GM12878 (cell line): ENCODE data around the gene SSX7. TPM values are rescaled to one million over a fixed set of nuclear protein-coding genes. Genes with fewer than 3 reads are reported as not detected.
A peak's percentile ranks its signal among the peaks of the same experiment; 100 is the strongest.
"Not testable (repeated sequence)": the region's sequence is repeated elsewhere in the genome, so short reads cannot be mapped to it uniquely, and the experiment has no call there.

ENCODE experiments used
- ATAC-seq: fragments of 200-7000 bp; cut with Tn5 transposase; 3 replicates; pipeline ENCODE4 v1.9.1; 2020; ENCODE audit warnings: mild to moderate bottlenecking, moderate library complexity
- BruUV-seq: library from RNA; stranded (reverse); fragments of 400-500 nt; replicated peaks from 2 replicates; lab custom pipeline; 2021; lab: Mats Ljungman, UMichigan
- CTCF ChIA-PET: fragments of 300-600 bp; sonication (Branson Sonifier 250); formaldehyde crosslinking; extraction: SDS; loops from one replicate; lab custom pipeline; 2021; ENCODE audit warnings: inconsistent platforms; lab: Yijun Ruan, JAX
- POLR2A ChIA-PET: fragments of 350-600 bp; formaldehyde crosslinking; extraction: SDS; loops from one replicate; lab custom pipeline; 2021; ENCODE audit warnings: inconsistent platforms; lab: Charles Lee
- RAD21 ChIA-PET: fragments of 300-600 bp; sonication (Branson Sonifier 250); formaldehyde crosslinking; loops from one replicate; lab custom pipeline; 2023; ENCODE audit warnings: antibody characterized with exemption; ENCODE audit not compliant: unreplicated experiment; lab: Charles Lee
- SMC1A ChIA-PET: fragments of 300-600 bp; sonication (Branson Sonifier 250); formaldehyde crosslinking; loops from one replicate; lab custom pipeline; 2023; ENCODE audit not compliant: unreplicated experiment, uncharacterized antibody; lab: Charles Lee
- DNase-seq: peaks from one replicate; pipeline ENCODE4 v3.0.0-alpha.2; 2011; ENCODE audit warnings: low read depth, low spot score
- FAIRE-seq: peaks from 3 replicates; lab custom pipeline; 2011; peaks lifted over from hg19 to GRCh38; lab: Jason Lieb, UNC
- H2AFZ ChIP-seq: 2 replicates; pipeline ENCODE4 v1.6.0; 2011; ENCODE audit warnings: low read depth, low read length, control low read depth; ENCODE audit not compliant: control insufficient read depth
- H3K27ac ChIP-seq: 2 replicates; pipeline ENCODE4 v1.5.1; 2011; ENCODE audit warnings: control low read depth; ENCODE audit not compliant: control insufficient read depth, insufficient read depth
- H3K27me3 ChIP-seq, 2 experiments: replicated peaks in 1 of 2; 2 replicates each; pipeline versions ENCODE4 v1.6.0 to v1.6.1; 2011; ENCODE audit warnings: low read length in 1 of 2; ENCODE audit not compliant: control insufficient read depth in 2 of 2, insufficient read depth in 2 of 2
- H3K36me3 ChIP-seq, 2 experiments: 2 replicates each; pipeline ENCODE4 v1.5.1; 2011; ENCODE audit warnings: low read length in 1 of 2; ENCODE audit not compliant: control insufficient read depth in 2 of 2, insufficient read depth in 2 of 2
- H3K4me1 ChIP-seq: 2 replicates; pipeline ENCODE4 v1.6.1; 2011; ENCODE audit warnings: mild to moderate bottlenecking, low read length, moderate library complexity, mixed read lengths; ENCODE audit not compliant: control insufficient read depth, insufficient read depth
- H3K4me2 ChIP-seq: 2 replicates; pipeline ENCODE4 v1.6.0; 2011; ENCODE audit warnings: control low read depth; ENCODE audit not compliant: control insufficient read depth, insufficient read depth
- H3K4me3 ChIP-seq: fragments of 200-600 bp; sonication (generic); 2 replicates; pipeline ENCODE4 v1.5.1; 2016
- H3K79me2 ChIP-seq: 2 replicates; pipeline ENCODE4 v1.6.0; 2011; ENCODE audit warnings: low read length; ENCODE audit not compliant: control insufficient read depth, insufficient read depth
- H3K9ac ChIP-seq: 2 replicates; pipeline ENCODE4 v1.8.0; 2011; ENCODE audit warnings: low read length, control low read depth, mixed read lengths; ENCODE audit not compliant: control insufficient read depth, insufficient read depth
- H3K9me3 ChIP-seq: replicated peaks from 3 replicates; pipeline ENCODE4 v1.5.1; 2011; ENCODE audit warnings: mild to moderate bottlenecking, low read length; ENCODE audit not compliant: control insufficient read depth, insufficient read depth
- H4K20me1 ChIP-seq: 2 replicates; pipeline ENCODE4 v1.6.0; 2011; ENCODE audit not compliant: control insufficient read depth, insufficient read depth
- ASH2L ChIP-seq: fragments of 300-600, 200-600 bp; sonication (generic); IDR thresholded peaks from 2 replicates; pipeline ENCODE4 v1.6.1; 2017; ENCODE audit warnings: low read depth, mild to moderate bottlenecking, borderline replicate concordance
- BCL3 ChIP-seq: IDR thresholded peaks from 2 replicates; pipeline ENCODE4 v1.6.1; 2011; ENCODE audit warnings: borderline replicate concordance, low read depth, mild to moderate bottlenecking, moderate library complexity, low read length; ENCODE audit not compliant: insufficient read depth, poor library complexity, severe bottlenecking
- CUX1 ChIP-seq: IDR thresholded peaks from 2 replicates; pipeline ENCODE4 v1.6.1; 2012; ENCODE audit warnings: improper control_type of control experiment, low read depth, low read length; ENCODE audit not compliant: insufficient replicate concordance
- GATAD2B ChIP-seq: fragments of 450-650 bp; conservative IDR thresholded peaks from 2 replicates; pipeline ENCODE4 v1.6.1; 2017; ENCODE audit warnings: low read depth, mild to moderate bottlenecking, moderate library complexity
- JUND ChIP-seq: IDR thresholded peaks from 2 replicates; pipeline ENCODE4 v1.6.1; 2012; ENCODE audit warnings: low read depth, mild to moderate bottlenecking, low read length, improper control_type of control experiment, moderate library complexity
- MEF2B ChIP-seq: fragments of 450-650 bp; IDR thresholded peaks from 2 replicates; pipeline ENCODE4 v1.6.1; 2018; ENCODE audit warnings: mild to moderate bottlenecking, moderate library complexity; ENCODE audit not compliant: partially characterized antibody, poor library complexity, severe bottlenecking
- WGBS: methylation state at CpG from one replicate; pipeline ENCODE4 v1.1.6; 2016; ENCODE audit warnings: low lambda C conversion rate; ENCODE audit not compliant: insufficient replicate concordance, insufficient coverage; ENCODE audit errors: missing lambda C conversion rate; 5-methylcytosine and 5-hydroxymethylcytosine counted together
- in situ Hi-C: fragments of 300-500 bp; cut with MboI; formaldehyde crosslinking; loops from 9 replicates; pipeline ENCODE4 v1.14.3; 2018; ENCODE audit warnings: mixed read lengths
- intact Hi-C: fragments of 100-400 bp; cut with micrococcal nuclease; formaldehyde crosslinking; loops from one replicate; pipeline ENCODE4 v1.14.2; 2022; ENCODE audit not compliant: unreplicated experiment
- polyA plus RNA-seq, 11 experiments: library from polyadenylated mRNA; depleted of rRNA in 4 of 11; unstranded in 6 of 11; stranded (reverse) in 5 of 11; fragments of >200 nt; fragmentation: Nextera tagmentation in 4 of 11; fragmentation: Illumina TruSeq in 1 of 11; extraction: Ambion mirVana in 4 of 11; extraction: Trizol in 1 of 11; gene quantifications; 1 replicate in 1 of 11; 2 replicates in 10 of 11; pipeline versions ENCODE4 v1.2.1 to v1.2.3, GENCODE V29; 2011 to 2016; ENCODE audit warnings: inconsistent platforms in 2 of 11, missing spikeins in 2 of 11, low read depth in 1 of 11
- total RNA-seq, 4 experiments: library from RNA; depleted of rRNA in 3 of 4; stranded (reverse); fragments of >200 nt in 3 of 4; fragmentation: Illumina TruSeq in 1 of 4; extraction: Trizol in 1 of 4; gene quantifications; 2 replicates each; pipeline versions ENCODE4 v1.2.1 to v1.2.3, GENCODE V29; 2013 to 2021

SSX7 gene
- total and polyA plus RNA-seq, 10 of the 15 experiments (the other 5 are each of a cell fraction or from before 2014, with no cell fraction given): not detected

- SMC1A ChIA-PET: not testable (repeated sequence)
- TF ChIP-seq MEF2B: peak; percentile 46
- TF ChIP-seq, all 136 proteins: peak for 1; not testable (repeated sequence) for 135
- POLR2A ChIA-PET, H3K27ac ChIP-seq, H2AFZ ChIP-seq, H3K9me3 ChIP-seq, H3K4me1 ChIP-seq, H3K79me2 ChIP-seq, DNase-seq, in situ Hi-C loops, H3K27me3 ChIP-seq, H3K9ac ChIP-seq, FAIRE-seq, H4K20me1 ChIP-seq, H3K4me3 ChIP-seq, H3K36me3 ChIP-seq, BruUV-seq, ATAC-seq, intact Hi-C loops, RAD21 ChIA-PET, H3K4me2 ChIP-seq: not testable (repeated sequence)
- 12% methylated on average over 8 of the region's 8 CpGs for WGBS
- CTCF ChIA-PET: interaction anchor here (0.6 kb wide), 1 partner anchor 19 kb away, joined by 3 read pairs; no protein-coding TSS in a partner anchor
Observed at GRCh38 chrX:52620661-52621060, 34.0 kb downstream of the SSX7 start.

- CTCF ChIA-PET: no interaction called here
- TF ChIP-seq GATAD2B (no peak), ASH2L (no peak), BCL3 (no peak), JUND (no peak), CUX1 (no peak)
- Histone ChIP-seq H3K4me2 (no peak overlapping the region), H3K27ac (no peak overlapping the region), H3K79me2 (no peaks in the 10 kb centered on the region), H2AFZ (no peak overlapping the region), H3K4me1 (no peaks in the 10 kb centered on the region), H4K20me1 (no peaks in the 10 kb centered on the region), H3K9me3 (no peaks in the 10 kb centered on the region), H3K36me3 (no peaks in the 10 kb centered on the region), H3K9ac (no peak overlapping the region), H3K4me3 (no peak overlapping the region), H3K27me3 (no peaks in the 10 kb centered on the region)
- RAD21 ChIA-PET: no interaction called here
- in situ Hi-C loops (no loop called here), intact Hi-C loops (no loop called here)
- no TSS peak for BruUV-seq
- FAIRE-seq (no peak), ATAC-seq (no peak), DNase-seq (no peak)
- 0% methylated on average over 1 of the region's 1 CpG for WGBS
- POLR2A ChIA-PET: no interaction called here
- SMC1A ChIA-PET: no interaction called here
Observed at GRCh38 chrX:52608961-52609360, 45.7 kb downstream of the SSX7 start.
